ENCODE measurements around the gene UNC5C. TPM values are rescaled to one million over a fixed set of nuclear protein-coding genes. Genes with fewer than 3 reads are reported as not detected.

The UNC5C gene
- total RNA-seq, 1 donor from 2014 or later = 0.70 TPM

GRCh38 chr4:95431678-95432077, 117.1 kb downstream of the UNC5C start:
- Mint-ChIP-seq H3K27me3 (ENCODE audit: unreplicated experiment) (peaks cover 5% of the 10 kb centered on the region), H3K27ac (ENCODE audit: unreplicated experiment) (no peak overlapping the region), H3K9me3 (ENCODE audit: unreplicated experiment) (no peaks in the 10 kb centered on the region), H3K36me3 (ENCODE audit: unreplicated experiment) (no peaks in the 10 kb centered on the region), H3K4me3 (ENCODE audit: unreplicated experiment) (no peak overlapping the region), H3K4me1 (ENCODE audit: unreplicated experiment) (peaks cover 9% of the 10 kb centered on the region)
- no peak for DNase-seq (ENCODE audit: extremely low spot score, unreplicated experiment)
- no peak for TF ChIP-seq CTCF (IDR thresholded peaks at IDR 0.05)

DNA sequence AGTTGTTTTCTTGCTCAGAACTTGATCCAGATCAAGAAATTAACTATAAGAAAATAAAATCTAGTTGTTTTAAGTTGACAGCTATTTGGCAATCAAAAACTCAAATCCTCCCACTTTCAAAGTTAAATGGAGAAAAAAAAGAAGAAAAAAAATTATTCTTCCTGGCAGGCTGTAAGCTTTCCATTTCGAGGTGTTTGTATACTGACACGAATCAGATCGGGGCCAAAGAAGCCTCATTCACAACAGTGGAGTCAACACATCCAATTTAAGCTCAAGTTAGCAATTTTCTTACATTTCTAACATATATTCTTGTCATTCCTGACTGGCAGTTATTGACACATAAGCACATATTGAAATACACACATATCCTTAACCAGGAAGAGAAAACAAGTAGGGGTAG, 119.4 kb downstream of the UNC5C start:
- Mint-ChIP-seq H3K36me3 (ENCODE audit: unreplicated experiment) (no peaks in the 10 kb centered on the region), H3K27ac (ENCODE audit: unreplicated experiment) (no peak overlapping the region), H3K9me3 (ENCODE audit: unreplicated experiment) (no peaks in the 10 kb centered on the region), H3K27me3 (ENCODE audit: unreplicated experiment) (no peaks in the 10 kb centered on the region), H3K4me3 (ENCODE audit: unreplicated experiment) (no peak overlapping the region), H3K4me1 (ENCODE audit: unreplicated experiment) (peaks cover 9% of the 10 kb centered on the region)
- no peak for TF ChIP-seq CTCF (IDR thresholded peaks at IDR 0.05)
- DNase-seq (ENCODE audit: extremely low spot score, unreplicated experiment) = no peak

GRCh38 chr4:95428291-95429070, 120.3 kb downstream of the UNC5C start:
- Mint-ChIP-seq H3K4me3 (ENCODE audit: unreplicated experiment) (no peak overlapping the region), H3K36me3 (ENCODE audit: unreplicated experiment) (no peaks in the 10 kb centered on the region), H3K27ac (ENCODE audit: unreplicated experiment) (no peak overlapping the region), H3K27me3 (ENCODE audit: unreplicated experiment) (no peaks in the 10 kb centered on the region), H3K9me3 (ENCODE audit: unreplicated experiment) (no peaks in the 10 kb centered on the region), H3K4me1 (ENCODE audit: unreplicated experiment) (peaks cover 9% of the 10 kb centered on the region)
- no peak for TF ChIP-seq CTCF (IDR thresholded peaks at IDR 0.05)
- DNase-seq (ENCODE audit: extremely low spot score, unreplicated experiment) = no peak

GRCh38 chr4:95426455-95426854, 122.3 kb downstream of the UNC5C start:
- TF ChIP-seq CTCF (IDR thresholded peaks at IDR 0.05) = no peak
- H3K9me3 Mint-ChIP-seq (ENCODE audit: unreplicated experiment) = no peaks in the 10 kb centered on the region
- DNase-seq (ENCODE audit: extremely low spot score, unreplicated experiment) = no peak
- H3K4me1 Mint-ChIP-seq (ENCODE audit: unreplicated experiment) = no peaks in the 10 kb centered on the region
- H3K36me3 Mint-ChIP-seq (ENCODE audit: unreplicated experiment) = no peaks in the 10 kb centered on the region
- H3K27me3 Mint-ChIP-seq (ENCODE audit: unreplicated experiment) = no peaks in the 10 kb centered on the region
- H3K27ac Mint-ChIP-seq (ENCODE audit: unreplicated experiment) = no peak overlapping the region
- H3K4me3 Mint-ChIP-seq (ENCODE audit: unreplicated experiment) = no peak overlapping the region

- TF ChIP-seq CTCF (IDR thresholded peaks at IDR 0.05) = no peak
- Mint-ChIP-seq H3K4me1 (ENCODE audit: unreplicated experiment) (peaks cover 10% of the 10 kb centered on the region), H3K36me3 (ENCODE audit: unreplicated experiment) (no peaks in the 10 kb centered on the region), H3K9me3 (ENCODE audit: unreplicated experiment) (no peaks in the 10 kb centered on the region), H3K27ac (ENCODE audit: unreplicated experiment) (no peak overlapping the region), H3K27me3 (ENCODE audit: unreplicated experiment) (no peaks in the 10 kb centered on the region), H3K4me3 (ENCODE audit: unreplicated experiment) (no peak overlapping the region)
- DNase-seq (ENCODE audit: extremely low spot score, unreplicated experiment) = no peak
Observed at GRCh38 chr4:95422436-95422835, 126.3 kb downstream of the UNC5C start.

Data from osteocyte (in vitro differentiated cells).